Measurements from ENCODE around the gene CDK19.

- no peak for TF ChIP-seq CTCF (IDR thresholded peaks at IDR 0.05; ENCODE audit: insufficient read depth, low read depth, low read length)
- TF ChIP-seq EZH2 (IDR thresholded peaks at IDR 0.05; ENCODE audit: insufficient read depth, low read length), result no peak
These were observed 251.6 kb downstream of the CDK19 start for GRCh38 chr6:110563711-110564110.

All from astrocyte (in vitro differentiated cells and primary cell).